ENCODE results near the gene ZNF76.

Gene ZNF76

GRCh38 chr6:35272005-35272404 is 12.5 kb downstream of the ZNF76 start:
- DNase-seq = no peak

- DNase-seq = no peak
Measured at GRCh38 chr6:35273822-35274559, 14.5 kb downstream of the ZNF76 start.

- DNase-seq = no peak
Measured at GRCh38 chr6:35275744-35276260, 16.3 kb downstream of the ZNF76 start.

GRCh38 chr6:35278708-35279107 is 19.2 kb downstream of the ZNF76 start:
- no peak for DNase-seq

GRCh38 chr6:35280903-35281302 is 21.4 kb downstream of the ZNF76 start:
- no peak for DNase-seq

GRCh38 chr6:35282472-35282871 is 22.9 kb downstream of the ZNF76 start:
- DNase-seq = no peak

- DNase-seq = no peak
Measured at GRCh38 chr6:35283361-35283760, 23.8 kb downstream of the ZNF76 start.

- DNase-seq = no peak
Measured at GRCh38 chr6:35287671-35288396, 28.3 kb downstream of the ZNF76 start.

GRCh38 chr6:35288834-35289233 is 29.3 kb downstream of the ZNF76 start:
- DNase-seq = no peak

GRCh38 chr6:35291491-35291890 is 32.0 kb downstream of the ZNF76 start:
- no peak for DNase-seq

- peak; percentile 52 for DNase-seq
Measured at GRCh38 chr6:35292494-35292893, 33.0 kb downstream of the ZNF76 start.

- DNase-seq = no peak
Measured at GRCh38 chr6:35293681-35294080, 34.1 kb downstream of the ZNF76 start.

- no peak for DNase-seq
Measured at GRCh38 chr6:35294308-35294945, 34.9 kb downstream of the ZNF76 start.

GRCh38 chr6:35295036-35295435 is 35.5 kb downstream of the ZNF76 start:
- DNase-seq = no peak

- no peak for DNase-seq
Measured at GRCh38 chr6:35295521-35296315, 36.2 kb downstream of the ZNF76 start.

GRCh38 chr6:35296931-35297600 is 37.5 kb downstream of the ZNF76 start:
- no peak for DNase-seq

- DNase-seq = peak; percentile 93
Measured at GRCh38 chr6:35297601-35298481, 38.3 kb downstream of the ZNF76 start, which contains the start of gene DEF6. Gene DEF6, plus strand, starts transcription at chr6:35297818. Its CDS starts 39 bp downstream, at chr6:35297857.

GRCh38 chr6:35298625-35299140 is 39.1 kb downstream of the ZNF76 start:
- DNase-seq = no peak

- no peak for DNase-seq
Measured at GRCh38 chr6:35299674-35300073, 40.1 kb downstream of the ZNF76 start.

GRCh38 chr6:35300848-35301247 is 41.3 kb downstream of the ZNF76 start:
- no peak for DNase-seq
